HepG2 (cell line): ENCODE results near the gene BIN1. TPM values are rescaled to one million over a fixed set of nuclear protein-coding genes. Genes with fewer than 3 reads are reported as not detected.

Source experiments
- ATF2 ChIP-seq: sonication (generic); formaldehyde crosslinking; IDR thresholded peaks from 2 replicates; pipeline ENCODE4 v1.4.0; 2020; ENCODE audit warnings: missing genetic modification reagents
- FOXK1 ChIP-seq: sonication (generic); formaldehyde crosslinking; IDR thresholded peaks from 2 replicates; pipeline ENCODE4 v1.4.0; 2020; ENCODE audit warnings: low read depth, missing genetic modification reagents, borderline replicate concordance
- HDAC1 ChIP-seq: sonication (generic); formaldehyde crosslinking; IDR thresholded peaks from 2 replicates; pipeline ENCODE4 v1.5.1; 2020; ENCODE audit warnings: mild to moderate bottlenecking, missing genetic modification reagents
- HES4 ChIP-seq: sonication (generic); formaldehyde crosslinking; IDR thresholded peaks from 2 replicates; pipeline ENCODE4 v1.9.0; 2021; ENCODE audit warnings: mild to moderate bottlenecking, missing genetic modification reagents, borderline replicate concordance
- HIC2 ChIP-seq: sonication (generic); formaldehyde crosslinking; IDR thresholded peaks from 2 replicates; pipeline ENCODE4 v1.9.0; 2022; ENCODE audit warnings: low read depth, missing genetic modification reagents
- HOXD1 ChIP-seq: sonication (generic); formaldehyde crosslinking; IDR thresholded peaks from 2 replicates; pipeline ENCODE4 v1.5.0; 2020; ENCODE audit warnings: missing genetic modification reagents
- KAT8 ChIP-seq: IDR thresholded peaks from 2 replicates; pipeline ENCODE4 v1.6.1; 2016; ENCODE audit warnings: missing genetic modification reagents, missing compliant biosample characterization
- MAFF ChIP-seq: IDR thresholded peaks from 2 replicates; pipeline ENCODE4 v1.6.1; 2011; ENCODE audit warnings: low read depth, low read length, improper control_type of control experiment
- MAFG ChIP-seq: sonication (generic); formaldehyde crosslinking; IDR thresholded peaks from 2 replicates; pipeline ENCODE4 v1.5.1; 2020; ENCODE audit warnings: mild to moderate bottlenecking, missing genetic modification reagents
- MIER2 ChIP-seq: IDR thresholded peaks from 2 replicates; pipeline ENCODE4 v1.6.1; 2016; ENCODE audit warnings: missing biosample characterization, missing genetic modification reagents
- MXD4 ChIP-seq: IDR thresholded peaks from 2 replicates; pipeline ENCODE4 v1.6.1; 2016; ENCODE audit warnings: mild to moderate bottlenecking, missing biosample characterization, missing genetic modification reagents
- POLR2G ChIP-seq: fragments of 200-400 bp; formaldehyde crosslinking; IDR thresholded peaks from 2 replicates; pipeline ENCODE4 v1.6.1; 2018; ENCODE audit warnings: mild to moderate bottlenecking, low read depth, low read length, moderate library complexity
- SAFB2 ChIP-seq: sonication (generic); formaldehyde crosslinking; IDR thresholded peaks from 2 replicates; pipeline ENCODE4 v1.5.1; 2020; ENCODE audit warnings: missing genetic modification reagents, low read depth, mild to moderate bottlenecking, borderline replicate concordance
- SNAI1 ChIP-seq: sonication (generic); formaldehyde crosslinking; IDR thresholded peaks from 2 replicates; pipeline ENCODE4 v1.5.0; 2020; ENCODE audit warnings: mild to moderate bottlenecking, missing genetic modification reagents, borderline replicate concordance
- TBX3 ChIP-seq: fragments of 450-650 bp; IDR thresholded peaks from 2 replicates; pipeline ENCODE4 v1.6.1; 2017; ENCODE audit warnings: antibody characterized with exemption, mild to moderate bottlenecking, inconsistent platforms, borderline replicate concordance
- TFDP2 ChIP-seq: sonication (generic); formaldehyde crosslinking; IDR thresholded peaks from 2 replicates; pipeline ENCODE4 v1.4.0; 2020; ENCODE audit warnings: missing genetic modification reagents
- TOPORS ChIP-seq: sonication (generic); formaldehyde crosslinking; IDR thresholded peaks from 2 replicates; pipeline ENCODE4 v1.8.0; 2023; ENCODE audit warnings: mild to moderate bottlenecking, missing genetic modification reagents
- ZNF12 ChIP-seq: sonication (generic); formaldehyde crosslinking; IDR thresholded peaks from 2 replicates; pipeline ENCODE4 v1.5.0; 2020; ENCODE audit warnings: missing genetic modification reagents
- ZNF704 ChIP-seq: sonication (generic); formaldehyde crosslinking; IDR thresholded peaks from 2 replicates; pipeline ENCODE4 v1.8.1; 2023; ENCODE audit warnings: mild to moderate bottlenecking, inconsistent platforms, moderate library complexity, missing genetic modification reagents, borderline replicate concordance
- ZNF747 ChIP-seq: sonication (generic); formaldehyde crosslinking; IDR thresholded peaks from 2 replicates; pipeline ENCODE4 v1.8.1; 2023; ENCODE audit warnings: missing genetic modification reagents, mild to moderate bottlenecking, borderline replicate concordance
- ZNF782 ChIP-seq: sonication (generic); formaldehyde crosslinking; IDR thresholded peaks from 2 replicates; pipeline ENCODE4 v1.4.0; 2020; ENCODE audit warnings: missing genetic modification reagents, mild to moderate bottlenecking, borderline replicate concordance
- ZNF790 ChIP-seq: sonication (generic); formaldehyde crosslinking; IDR thresholded peaks from 2 replicates; pipeline ENCODE4 v1.8.0; 2022; ENCODE audit warnings: missing genetic modification reagents, mild to moderate bottlenecking, borderline replicate concordance
- polyA plus RNA-seq, 8 experiments: library from polyadenylated mRNA; depleted of rRNA in 3 of 8; stranded (reverse) in 7 of 8; unstranded in 1 of 8; fragments of >200 nt; fragmentation: Illumina TruSeq in 4 of 8; extraction: Trizol in 4 of 8; gene quantifications; 2 replicates each; pipeline versions ENCODE4 v1.2.1 to v1.2.3, GENCODE V29; 2011 to 2016; ENCODE audit warnings: low read depth in 4 of 8, missing spikeins in 1 of 8, mixed read lengths in 1 of 8; ENCODE audit not compliant: insufficient read depth in 1 of 8
- total RNA-seq, 5 experiments: library from RNA; depleted of rRNA; stranded (reverse); fragments of >200 nt; fragmentation: Illumina TruSeq; extraction: Trizol; gene quantifications; 2 replicates each; pipeline ENCODE4 v1.2.3, GENCODE V29; 2016; ENCODE audit warnings: low read depth in 1 of 5

BIN1 gene
- total and polyA plus RNA-seq, 2 of the 13 experiments (the other 11 are each of a cell fraction or from before 2014, with no cell fraction given) = 0.93 to 1.2 TPM

GRCh38 chr2:127064642-127065250 lies 42.2 kb downstream of the BIN1 start (continued):
- TF ChIP-seq HDAC1 (CRISPR knock-in tag) (peak; percentile 55; the same call in 1 of the 2 replicates), MAFG (CRISPR knock-in tag) (peak; percentile 94), TOPORS (CRISPR knock-in tag) (no peak), HIC2 (CRISPR knock-in tag) (peak; percentile 94; the same call in 1 of the 2 replicates), ATF2 (CRISPR knock-in tag) (no peak), HES4 (CRISPR knock-in tag) (no peak), ZNF790 (CRISPR knock-in tag) (no peak), ZNF747 (0 out of 2 replicates have a peak, but pooled peaks have one; percentile 22), MAFF (peak; percentile 78), MXD4 (CRISPR knock-in tag) (no peak), ZNF782 (no peak), FOXK1 (CRISPR knock-in tag) (peak; percentile 13; the same call in 1 of the 2 replicates), ZNF704 (CRISPR knock-in tag) (no peak), SAFB2 (no peak), KAT8 (CRISPR knock-in tag) (peak; percentile 62; the same call in 1 of the 2 replicates), TFDP2 (CRISPR knock-in tag) (peak; percentile 46; the same call in 1 of the 2 replicates), TBX3 (peak; percentile 70; the same call in 1 of the 2 replicates), MIER2 (CRISPR knock-in tag) (0 out of 2 replicates have a peak, but pooled peaks have one; percentile 58), POLR2G (peak; percentile 51; the same call in 1 of the 2 replicates), SNAI1 (CRISPR knock-in tag) (no peak), HOXD1 (CRISPR knock-in tag) (no peak), ZNF12 (peak; percentile 24; the same call in 1 of the 2 replicates)
